ENCODE data around the gene MYH9.
A peak's percentile ranks its signal among the peaks of the same experiment; 100 is the strongest.
"Not testable (repeated sequence)": the region's sequence is repeated elsewhere in the genome, so short reads cannot be mapped to it uniquely, and the experiment has no call there.

The MYH9 gene

DNA sequence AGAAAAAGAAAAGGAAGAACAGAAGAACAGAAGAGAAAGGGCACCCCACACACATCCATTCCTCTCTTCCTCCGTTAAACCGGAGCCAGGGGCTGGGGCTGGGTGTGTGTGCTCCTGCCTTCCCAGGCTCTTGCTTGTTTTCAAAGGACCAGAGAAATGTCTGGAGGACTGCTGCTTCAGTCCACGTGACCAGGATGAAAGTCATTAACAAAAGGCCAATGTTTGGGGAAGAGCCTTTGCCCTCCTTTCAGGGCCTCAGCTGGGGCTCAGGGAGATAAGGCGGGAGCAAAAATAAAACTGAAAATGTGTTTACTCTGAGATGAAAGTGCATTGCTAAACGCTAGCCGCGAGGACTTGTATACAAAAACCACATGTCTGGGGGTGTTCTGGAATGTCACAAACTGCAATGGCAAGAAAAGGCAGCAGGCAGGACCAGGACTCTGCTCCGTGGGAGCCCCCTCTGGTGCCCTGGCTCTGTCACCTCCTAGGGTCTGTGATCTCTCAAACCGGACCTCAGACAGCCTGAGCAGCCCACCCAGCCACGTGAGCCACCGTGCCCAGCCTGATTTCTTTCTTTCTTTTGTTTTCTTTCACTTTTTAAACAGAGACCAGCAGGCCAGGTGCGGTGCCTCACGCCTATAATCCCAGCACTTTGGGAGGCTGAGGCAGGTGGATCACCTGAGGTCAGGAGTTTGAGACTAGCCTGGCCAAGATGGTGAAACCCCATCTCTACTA is 31.6 kb upstream of the MYH9 start:
- TF ChIP-seq, protein P1, sequence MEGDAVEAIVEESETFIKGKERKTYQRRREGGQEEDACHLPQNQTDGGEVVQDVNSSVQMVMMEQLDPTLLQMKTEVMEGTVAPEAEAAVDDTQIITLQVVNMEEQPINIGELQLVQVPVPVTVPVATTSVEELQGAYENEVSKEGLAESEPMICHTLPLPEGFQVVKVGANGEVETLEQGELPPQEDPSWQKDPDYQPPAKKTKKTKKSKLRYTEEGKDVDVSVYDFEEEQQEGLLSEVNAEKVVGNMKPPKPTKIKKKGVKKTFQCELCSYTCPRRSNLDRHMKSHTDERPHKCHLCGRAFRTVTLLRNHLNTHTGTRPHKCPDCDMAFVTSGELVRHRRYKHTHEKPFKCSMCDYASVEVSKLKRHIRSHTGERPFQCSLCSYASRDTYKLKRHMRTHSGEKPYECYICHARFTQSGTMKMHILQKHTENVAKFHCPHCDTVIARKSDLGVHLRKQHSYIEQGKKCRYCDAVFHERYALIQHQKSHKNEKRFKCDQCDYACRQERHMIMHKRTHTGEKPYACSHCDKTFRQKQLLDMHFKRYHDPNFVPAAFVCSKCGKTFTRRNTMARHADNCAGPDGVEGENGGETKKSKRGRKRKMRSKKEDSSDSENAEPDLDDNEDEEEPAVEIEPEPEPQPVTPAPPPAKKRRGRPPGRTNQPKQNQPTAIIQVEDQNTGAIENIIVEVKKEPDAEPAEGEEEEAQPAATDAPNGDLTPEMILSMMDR (IDR thresholded peaks at IDR 0.05; ENCODE audit: insufficient read depth, low read depth, low read length, missing control alignments): no peak
- DNase-seq (ENCODE audit: low read depth): peak; percentile 74
- peak overlapping the region; percentile 28 for H3K4me3 ChIP-seq (ENCODE audit: low read depth, low read length)

DNA sequence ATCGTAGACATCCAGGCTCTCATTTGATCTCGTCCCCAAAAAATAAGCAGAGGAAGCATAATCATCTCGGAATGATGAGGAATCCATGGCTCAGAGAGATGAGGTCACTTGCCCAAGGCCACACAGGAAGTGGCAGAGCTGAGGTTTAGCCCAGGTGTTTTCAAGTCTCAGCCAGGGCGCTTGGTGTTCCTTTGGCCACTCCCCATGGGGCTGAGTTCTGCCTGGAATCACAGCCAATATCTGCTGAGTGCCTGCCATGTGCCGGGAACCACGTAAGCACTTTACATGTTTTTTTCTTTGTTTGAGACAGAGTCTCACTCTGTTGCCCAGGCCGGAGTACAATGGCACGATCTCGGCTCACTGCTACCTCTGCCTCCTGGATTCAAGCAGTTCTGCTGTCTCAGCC is 29.5 kb upstream of the MYH9 start:
- TF ChIP-seq, protein P1 (IDR thresholded peaks at IDR 0.05; ENCODE audit: insufficient read depth, low read depth, low read length, missing control alignments): no peak
- peak; percentile 68 for DNase-seq (ENCODE audit: low read depth)
- no peak overlapping the region for H3K4me3 ChIP-seq (ENCODE audit: low read depth, low read length)

DNA sequence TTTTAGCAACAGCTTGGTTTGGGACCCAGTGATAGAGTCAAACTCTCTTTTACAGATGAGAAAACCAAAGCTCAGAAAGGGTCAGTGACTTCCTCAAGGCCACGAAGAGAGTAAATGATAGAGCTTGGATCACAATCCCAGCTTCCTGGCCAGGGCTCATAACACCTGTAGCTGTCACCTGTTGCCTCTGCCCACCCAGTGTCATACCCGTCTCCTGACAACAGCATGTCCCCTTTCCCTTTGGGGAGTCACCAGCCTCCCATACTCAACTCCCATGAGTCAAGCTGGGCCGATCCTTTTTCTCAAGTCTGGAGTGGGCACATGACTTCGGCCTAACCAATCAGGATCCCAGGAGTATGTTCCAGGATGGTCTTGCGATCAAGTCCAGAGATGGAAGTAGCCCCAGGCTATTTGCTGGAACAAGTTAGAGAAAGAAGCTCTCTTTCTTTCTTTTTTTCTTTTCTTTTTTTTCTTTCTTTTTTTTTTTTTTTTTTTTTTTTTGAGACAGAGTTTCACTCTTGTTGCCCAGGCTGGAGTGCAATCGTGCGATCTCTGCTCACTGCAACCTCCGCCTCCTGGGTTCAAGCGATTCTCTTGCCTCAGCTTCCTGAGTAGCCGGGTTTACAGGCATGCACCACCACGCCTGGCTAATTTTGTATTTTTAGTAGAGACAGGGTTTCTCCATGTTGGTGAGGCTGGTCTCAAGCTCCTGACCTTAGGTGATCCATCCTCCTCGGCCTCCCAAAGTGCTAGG is 27.8 kb upstream of the MYH9 start:
- TF ChIP-seq, protein P1 (IDR thresholded peaks at IDR 0.05; ENCODE audit: insufficient read depth, low read depth, low read length, missing control alignments): no peak
- DNase-seq (ENCODE audit: low read depth): peak; percentile 29
- H3K4me3 ChIP-seq (ENCODE audit: low read depth, low read length): no peak overlapping the region

DNA sequence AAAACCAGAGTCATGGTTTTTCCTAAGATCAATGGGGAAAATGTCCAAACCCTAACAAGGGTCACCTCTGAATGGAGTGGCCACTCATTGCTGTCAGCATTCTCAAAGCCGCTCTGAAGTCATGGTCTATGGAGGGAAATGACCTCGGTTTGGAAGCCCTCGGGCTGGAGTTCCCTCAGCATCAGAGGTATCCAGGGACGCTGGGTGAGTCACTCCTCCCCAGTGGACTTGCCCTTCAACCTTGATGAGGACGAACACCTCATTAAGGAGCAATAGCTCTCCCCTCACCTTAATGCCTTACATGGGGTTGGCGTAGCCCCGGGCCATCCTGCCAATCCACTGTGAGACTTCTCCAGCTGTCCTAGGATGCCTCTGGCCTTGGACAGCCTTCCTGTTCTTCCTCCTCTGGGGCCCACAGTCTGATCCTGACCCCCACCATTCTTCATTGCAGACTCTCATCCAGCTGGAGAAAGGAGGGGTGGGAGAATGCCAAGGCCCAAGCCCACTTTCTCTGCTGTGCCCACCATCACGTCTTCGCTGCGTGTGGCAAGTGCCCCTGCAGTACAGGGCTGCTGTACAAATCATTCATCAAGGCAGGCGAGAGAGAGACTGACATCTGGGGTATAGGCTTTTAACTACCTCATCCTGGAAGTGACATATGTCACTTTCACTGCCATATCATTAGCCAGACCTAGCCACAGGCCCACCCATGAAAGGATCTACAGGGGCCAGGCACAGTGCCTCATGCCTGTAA is 25.4 kb upstream of the MYH9 start:
- no peak for DNase-seq (ENCODE audit: low read depth)

DNA sequence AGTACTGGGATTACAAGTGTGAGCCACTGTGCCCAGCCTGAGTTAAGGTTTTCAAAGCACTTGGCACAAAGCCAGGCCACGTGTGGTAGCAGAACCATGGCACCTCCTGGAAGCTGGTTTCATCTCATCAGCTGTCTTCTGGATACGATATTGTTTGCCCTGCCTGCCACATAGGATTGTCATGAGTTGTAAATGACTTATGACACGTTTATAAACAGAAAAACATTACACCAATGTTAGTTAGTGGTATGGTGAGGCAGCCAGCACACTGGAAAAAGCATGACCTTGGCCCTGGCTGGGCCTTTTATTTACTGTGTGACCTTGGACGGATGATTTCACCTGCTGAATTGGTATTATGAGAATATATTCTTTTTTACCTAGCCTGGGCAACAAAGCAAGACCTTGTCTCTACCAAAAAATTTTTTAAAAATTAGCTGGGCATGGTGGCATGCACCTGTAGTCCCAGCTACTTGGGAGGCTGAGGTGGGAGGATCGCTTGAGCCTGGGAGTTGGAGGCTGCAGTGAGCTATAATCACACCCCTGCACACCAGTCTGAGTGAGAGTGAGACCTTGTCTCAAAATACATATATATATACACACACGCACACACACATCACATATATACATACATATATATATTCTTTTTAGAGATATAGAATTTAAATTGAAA is 24.0 kb upstream of the MYH9 start:
- TF ChIP-seq, protein P1 (IDR thresholded peaks at IDR 0.05; ENCODE audit: insufficient read depth, low read depth, low read length, missing control alignments): no peak
- DNase-seq (ENCODE audit: low read depth): no peak
- H3K4me3 ChIP-seq (ENCODE audit: low read depth, low read length): no peak overlapping the region

More for the DNA sequence above, 25.4 kb upstream of the MYH9 start:
- H3K4me3 ChIP-seq (ENCODE audit: low read depth, low read length): no peak overlapping the region
- TF ChIP-seq, protein P1 (IDR thresholded peaks at IDR 0.05; ENCODE audit: insufficient read depth, low read depth, low read length, missing control alignments): no peak

DNA sequence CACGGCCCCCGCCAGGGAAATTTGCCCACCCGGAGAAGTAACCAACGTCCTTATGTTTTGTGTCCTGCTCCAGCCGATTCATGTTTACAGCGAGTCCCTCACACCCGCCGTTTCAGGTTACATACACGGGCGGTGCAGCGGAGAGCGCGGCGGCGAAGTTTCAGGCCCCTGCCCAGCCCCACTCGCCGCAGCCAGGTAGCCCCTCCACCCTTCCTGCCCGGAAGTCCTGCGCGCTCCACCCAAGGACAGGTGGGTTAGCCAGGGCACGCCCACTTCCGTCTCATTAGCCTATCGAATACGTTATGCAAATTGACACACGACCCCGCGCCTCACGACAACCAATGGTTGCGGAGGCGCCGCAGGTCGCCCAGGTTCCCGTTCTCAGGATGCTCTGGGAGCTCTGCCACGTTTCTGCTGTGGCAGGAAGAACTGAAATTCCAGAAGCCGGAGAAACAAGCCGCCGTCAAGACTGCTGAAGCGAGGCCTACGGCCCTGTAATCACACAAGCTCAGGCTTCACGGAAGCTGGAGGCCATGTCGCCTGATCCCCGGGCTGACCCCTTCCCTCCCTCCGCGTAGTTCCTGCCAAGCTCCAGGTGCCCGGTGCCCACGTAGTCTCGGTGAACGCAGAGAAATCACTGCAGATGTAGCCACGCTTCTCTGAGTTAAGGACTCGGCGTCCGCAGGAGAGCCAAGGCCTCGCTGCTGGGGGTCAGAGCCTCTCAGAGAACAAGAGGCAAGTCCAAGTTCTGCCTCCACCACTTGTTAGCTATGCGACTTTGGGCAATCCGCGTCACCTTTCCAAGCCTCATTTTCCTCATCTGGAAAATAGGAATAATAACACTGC is 22.4 kb upstream of the MYH9 start:
- TF ChIP-seq, protein P1 (IDR thresholded peaks at IDR 0.05; ENCODE audit: insufficient read depth, low read depth, low read length, missing control alignments): no peak
- H3K4me3 ChIP-seq (ENCODE audit: low read depth, low read length): peak overlapping the region; percentile 29
- peak; percentile 77 for DNase-seq (ENCODE audit: low read depth)

DNA sequence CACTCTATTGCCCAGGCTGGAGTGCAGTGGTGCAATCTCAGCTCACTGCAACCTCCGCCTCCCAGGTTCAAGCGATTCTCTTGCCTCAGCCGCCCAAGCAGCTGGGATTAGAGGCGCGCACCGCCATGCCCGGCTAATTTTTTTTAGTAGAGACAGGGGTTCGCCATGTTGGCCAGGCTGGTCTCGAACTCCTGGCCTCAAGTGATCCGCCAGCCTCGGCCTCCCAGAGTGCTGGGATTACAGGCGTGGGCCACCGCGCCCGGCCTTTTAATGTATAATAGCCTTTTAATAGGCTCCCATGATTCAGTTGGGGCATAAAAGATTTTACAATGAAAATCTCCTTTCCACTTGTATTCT is 21.8 kb upstream of the MYH9 start:
- peak overlapping the region; percentile 29 for H3K4me3 ChIP-seq (ENCODE audit: low read depth, low read length)

More for the DNA sequence above, 21.8 kb upstream of the MYH9 start:
- not testable (repeated sequence) for DNase-seq (ENCODE audit: low read depth)

Measured in GM12865 (cell line).